Lung (tissue), 12 donors: ENCODE results near the gene PPBP. TPM values are rescaled to one million over a fixed set of nuclear protein-coding genes. Genes with fewer than 3 reads are reported as not detected.

Experiments
- ATAC-seq: fragments of 200-7000 bp; cut with Tn5 transposase; one replicate; pipeline ENCODE4 v1.9.1; 2020; ENCODE audit warnings: moderate number of reproducible peaks; ENCODE audit not compliant: insufficient read depth, low FRiP score
- DNase-seq, 3 donors: peaks; one replicate each; pipeline ENCODE4 v3.0.0-alpha.2; 2013 to 2017
- H3K27ac ChIP-seq, 2 donors: one replicate each; pipeline ENCODE4 v1.5.1; 2013; ENCODE audit warnings: mild to moderate bottlenecking in 2 of 2, moderate library complexity in 2 of 2, control low read depth in 1 of 2, inconsistent platforms in 1 of 2, low read depth in 1 of 2, low read length in 1 of 2
- H3K27me3 ChIP-seq, 3 donors: one replicate each; pipeline ENCODE4 v1.5.1; 2013; ENCODE audit warnings: low read length in 2 of 3; ENCODE audit not compliant: control insufficient read depth in 3 of 3, insufficient read depth in 3 of 3
- H3K36me3 ChIP-seq, 4 donors: one replicate each; pipeline ENCODE4 v1.5.1; 2013; ENCODE audit warnings: low read length in 4 of 4, mild to moderate bottlenecking in 1 of 4, moderate library complexity in 1 of 4; ENCODE audit not compliant: control insufficient read depth in 4 of 4, insufficient read depth in 4 of 4
- H3K4me1 ChIP-seq, 5 donors: one replicate each; pipeline ENCODE4 v1.5.1; 2013; ENCODE audit warnings: low read length in 5 of 5, mild to moderate bottlenecking in 2 of 5, moderate library complexity in 1 of 5; ENCODE audit not compliant: control insufficient read depth in 5 of 5, insufficient read depth in 5 of 5
- H3K4me3 ChIP-seq: one replicate; pipeline ENCODE4 v1.5.1; 2013; ENCODE audit warnings: mild to moderate bottlenecking, control low read depth, moderate library complexity
- H3K9ac ChIP-seq, 2 donors: one replicate each; pipeline ENCODE4 v1.5.1; 2013; ENCODE audit warnings: low read length in 2 of 2, control low read depth in 1 of 2; ENCODE audit not compliant: insufficient read depth in 1 of 2
- H3K9me3 ChIP-seq, 4 donors: one replicate each; pipeline ENCODE4 v1.5.1; 2013; ENCODE audit warnings: low read length in 3 of 4, mild to moderate bottlenecking in 1 of 4, moderate library complexity in 1 of 4; ENCODE audit not compliant: control insufficient read depth in 4 of 4, insufficient read depth in 3 of 4
- WGBS, 2 donors: extraction: QIAGEN DNeasy Blood & Tissue Kit; methylation state at CpG; one replicate each; pipeline ENCODE4 v1.1.7; 2013; 5-methylcytosine and 5-hydroxymethylcytosine counted together
- polyA plus RNA-seq, 2 donors: library from polyadenylated mRNA; stranded (reverse); fragments of 200-250 nt; gene quantifications; one replicate each; pipeline ENCODE4 v1.2.1, GENCODE V29; 2013
- total RNA-seq, 2 donors: library from RNA; depleted of rRNA in 1 of 2; stranded (reverse); fragments of >200 nt in 1 of 2; gene quantifications; one replicate each; pipeline ENCODE4 v1.2.1, GENCODE V29; 2014 to 2021
- TF ChIP-seq, protein P1 (sequence below): IDR thresholded peaks from 2 replicates; pipeline ENCODE4 v1.5.1; 2012; ENCODE audit warnings: mild to moderate bottlenecking; ENCODE audit errors: control extremely low read depth, extremely low read depth
- donor health status: control.
- donor health status: control.
- donor health status: Bipolar disorder and iron deficiency.
- donor health status: healthy.
- donor health status: DM: yes; HTN: yes; CAD: no.

The PPBP gene
- total and polyA plus RNA-seq, 4 donors: 1.9 to 43.5 (median 7.4) TPM

DNA sequence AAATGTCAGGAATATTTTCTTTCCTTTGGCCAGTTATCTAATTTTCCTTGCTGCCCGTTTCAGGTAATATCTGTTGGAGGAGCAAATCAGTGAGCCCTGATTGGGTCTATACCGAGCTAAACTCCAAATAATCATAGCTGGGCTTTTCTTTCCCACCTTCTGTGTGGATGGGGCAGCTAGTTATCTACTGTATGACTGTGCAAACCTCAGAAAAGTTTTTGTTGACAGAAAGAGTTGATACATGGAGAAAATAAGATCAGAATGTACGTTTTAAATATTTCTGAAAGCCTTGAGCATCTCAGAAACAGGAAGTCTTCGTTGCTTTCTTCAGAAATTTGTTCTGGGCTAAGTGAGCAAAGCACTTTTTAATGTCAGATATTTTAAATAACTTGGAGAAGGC, 16.7 kb upstream of the PPBP start:
- H3K9ac ChIP-seq: no peak overlapping the region
- DNase-seq: no peak
- ATAC-seq: no peak
- no peaks in the 10 kb centered on the region for H3K9me3 ChIP-seq
- H3K27ac ChIP-seq: no peak overlapping the region
- no peak overlapping the region for H3K4me3 ChIP-seq
- no peaks in the 10 kb centered on the region for H3K27me3 ChIP-seq
- no peaks in the 10 kb centered on the region for H3K36me3 ChIP-seq
- TF ChIP-seq, protein P1, sequence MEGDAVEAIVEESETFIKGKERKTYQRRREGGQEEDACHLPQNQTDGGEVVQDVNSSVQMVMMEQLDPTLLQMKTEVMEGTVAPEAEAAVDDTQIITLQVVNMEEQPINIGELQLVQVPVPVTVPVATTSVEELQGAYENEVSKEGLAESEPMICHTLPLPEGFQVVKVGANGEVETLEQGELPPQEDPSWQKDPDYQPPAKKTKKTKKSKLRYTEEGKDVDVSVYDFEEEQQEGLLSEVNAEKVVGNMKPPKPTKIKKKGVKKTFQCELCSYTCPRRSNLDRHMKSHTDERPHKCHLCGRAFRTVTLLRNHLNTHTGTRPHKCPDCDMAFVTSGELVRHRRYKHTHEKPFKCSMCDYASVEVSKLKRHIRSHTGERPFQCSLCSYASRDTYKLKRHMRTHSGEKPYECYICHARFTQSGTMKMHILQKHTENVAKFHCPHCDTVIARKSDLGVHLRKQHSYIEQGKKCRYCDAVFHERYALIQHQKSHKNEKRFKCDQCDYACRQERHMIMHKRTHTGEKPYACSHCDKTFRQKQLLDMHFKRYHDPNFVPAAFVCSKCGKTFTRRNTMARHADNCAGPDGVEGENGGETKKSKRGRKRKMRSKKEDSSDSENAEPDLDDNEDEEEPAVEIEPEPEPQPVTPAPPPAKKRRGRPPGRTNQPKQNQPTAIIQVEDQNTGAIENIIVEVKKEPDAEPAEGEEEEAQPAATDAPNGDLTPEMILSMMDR: no peak
- 53 to 64% methylated on average over 4 of the region's 4 CpGs for WGBS, 2 donors
- no peaks in the 10 kb centered on the region for H3K4me1 ChIP-seq

DNA sequence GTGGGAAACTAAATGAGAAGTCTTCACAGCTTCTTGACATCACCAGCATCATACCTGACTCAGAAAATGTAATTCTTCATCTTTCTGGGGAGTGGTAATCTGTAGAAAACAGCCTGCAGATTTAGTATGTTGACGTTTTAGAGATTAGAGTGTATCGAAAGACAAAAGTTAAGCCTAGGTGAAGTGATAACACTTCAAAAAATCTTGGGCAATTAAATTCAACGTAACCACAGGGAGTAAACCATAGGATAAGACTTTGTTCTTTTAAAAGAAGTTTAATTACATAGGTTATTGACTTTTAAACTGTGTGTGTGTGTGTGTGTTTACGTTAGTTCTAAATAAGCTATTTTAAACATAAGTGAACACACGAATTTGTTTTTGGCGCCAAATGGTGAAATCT, 12.3 kb upstream of the PPBP start:
- no peak for DNase-seq
- no peak overlapping the region for H3K4me3 ChIP-seq
- TF ChIP-seq, protein P1: no peak

DNA sequence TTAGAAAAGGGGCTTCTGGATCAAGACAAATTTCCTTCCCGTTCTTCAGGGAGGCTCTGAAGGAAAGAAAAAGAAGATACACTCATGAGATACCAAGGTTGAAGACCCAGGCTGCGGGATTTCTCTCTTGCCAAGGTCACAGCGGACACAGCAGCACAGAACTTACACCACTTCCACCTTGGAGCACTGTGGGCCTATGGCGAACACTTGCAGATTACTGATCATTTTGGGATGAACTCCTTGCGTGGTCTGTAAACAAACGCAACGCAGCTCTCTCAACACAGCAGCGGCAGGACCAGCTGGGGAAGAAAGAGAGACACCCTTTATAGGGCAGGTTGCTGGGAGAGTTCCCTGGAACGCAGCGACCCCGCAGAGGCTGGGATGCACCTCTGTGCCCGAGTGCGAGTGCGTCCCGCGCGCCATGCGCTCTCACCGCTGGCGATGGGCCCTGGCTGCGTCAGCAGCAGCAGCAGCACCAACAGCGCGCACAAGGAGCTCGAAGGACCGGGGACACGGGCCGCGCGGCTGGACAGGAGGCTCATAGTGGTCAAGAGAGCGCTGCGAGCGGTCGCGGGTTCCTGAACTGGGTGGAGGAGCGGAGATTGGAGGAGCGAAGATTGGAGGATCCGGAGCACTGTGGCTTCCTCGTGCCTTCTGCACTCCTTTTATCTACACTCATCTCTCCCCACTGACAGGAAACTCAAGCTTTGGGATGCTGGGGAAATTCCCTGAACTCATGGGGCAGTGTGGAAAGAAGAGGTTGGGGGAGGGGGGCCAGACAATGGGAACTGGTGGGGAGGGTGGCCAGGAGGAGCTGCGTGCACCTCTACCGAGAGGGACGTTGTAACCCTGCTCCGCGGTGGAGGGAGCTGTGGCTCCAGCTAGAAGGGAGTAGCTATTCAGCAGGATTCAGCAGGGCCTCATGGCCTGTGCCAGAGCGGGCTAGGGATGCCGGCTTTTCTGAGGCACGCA, 10.3 kb upstream of the PPBP start, which contains the start of gene CXCL5:
Gene CXCL5 (minus strand): TSS at position 638 of the 972 bp plus-strand sequence. CDS start 96 bp downstream, at position 542.
- H3K9ac ChIP-seq: no peak within 1 kb of the TSS
- WGBS, 2 donors: 15 to 16% methylated on average over 46 of the region's 46 CpGs
- peaks cover 0 to 7% (median 4%) of the 10 kb centered on the region in 5 donors for H3K4me1 ChIP-seq
- no peak within 1 kb of the TSS for H3K27ac ChIP-seq
- no peaks in the 10 kb centered on the region for H3K9me3 ChIP-seq
- DNase-seq (peak; percentile 14 to 41 (median 23)), ATAC-seq (peak; percentile 66)
- no peaks in the 10 kb centered on the region for H3K36me3 ChIP-seq
- TF ChIP-seq, protein P1: no peak
- peaks cover 0 to 17% (median 8%) of the 10 kb centered on the region in 3 donors for H3K27me3 ChIP-seq
- peak within 1 kb of the TSS; percentile 13 for H3K4me3 ChIP-seq

More for the DNA sequence above, 12.3 kb upstream of the PPBP start:
- Histone ChIP-seq H3K9ac (no peak overlapping the region), H3K27ac (no peak overlapping the region), H3K36me3 (no peaks in the 10 kb centered on the region), H3K4me1 (peaks cover 0 to 7% (median 4%) of the 10 kb centered on the region in 5 donors), H3K9me3 (no peaks in the 10 kb centered on the region), H3K27me3 (peaks cover 0 to 17% (median 8%) of the 10 kb centered on the region in 3 donors)
- ATAC-seq: no peak
- 83 to 90% methylated on average over 6 of the region's 6 CpGs for WGBS, 2 donors
